Activated T-helper 2 cell treated with anti-CD3 and anti-CD28 coated beads, Interferon-gamma antibody, Interleukin-2, Interleukin-4, amounts not matched to agents 10 μg/mL and 5 μg/mL and 100 μg/mL, durations not matched to agents 14 hours and 24 hours and 36 hours (primary cell): Measurements from ENCODE around the gene G2E3. TPM values are rescaled to one million over a fixed set of nuclear protein-coding genes. Genes with fewer than 3 reads are reported as not detected.

Experiments
- DNase-seq: peaks from one replicate; pipeline ENCODE4 v3.0.0; 2021; ENCODE audit warnings: low spot score
- H3K27ac Mint-ChIP-seq: one replicate; pipeline ENCODE4 v1.8.0; 2021; ENCODE audit warnings: mixed read lengths
- H3K27me3 Mint-ChIP-seq: one replicate; pipeline ENCODE4 v1.8.0; 2021; ENCODE audit warnings: low read depth, mixed read lengths
- H3K36me3 Mint-ChIP-seq: one replicate; pipeline ENCODE4 v1.8.0; 2021; ENCODE audit warnings: low read depth, mixed read lengths
- H3K4me1 Mint-ChIP-seq: one replicate; pipeline ENCODE4 v1.8.0; 2021; ENCODE audit warnings: low read depth, mixed read lengths
- H3K4me3 Mint-ChIP-seq: one replicate; pipeline ENCODE4 v1.8.0; 2021; ENCODE audit warnings: low read depth, mild to moderate bottlenecking, moderate library complexity, mixed read lengths
- H3K9me3 Mint-ChIP-seq: one replicate; pipeline ENCODE4 v1.8.0; 2021; ENCODE audit warnings: mixed read lengths
- intact Hi-C: fragments of 100-400 bp; cut with micrococcal nuclease; formaldehyde crosslinking; loops from one replicate; pipeline ENCODE4 v1.15.1; 2023
- total RNA-seq: library from RNA; stranded (reverse); gene quantifications from 2 replicates; pipeline ENCODE4 v1.2.3, GENCODE V29; 2022

Gene G2E3
- total RNA-seq, 1 donor from 2014 or later: 26.4 TPM

DNA sequence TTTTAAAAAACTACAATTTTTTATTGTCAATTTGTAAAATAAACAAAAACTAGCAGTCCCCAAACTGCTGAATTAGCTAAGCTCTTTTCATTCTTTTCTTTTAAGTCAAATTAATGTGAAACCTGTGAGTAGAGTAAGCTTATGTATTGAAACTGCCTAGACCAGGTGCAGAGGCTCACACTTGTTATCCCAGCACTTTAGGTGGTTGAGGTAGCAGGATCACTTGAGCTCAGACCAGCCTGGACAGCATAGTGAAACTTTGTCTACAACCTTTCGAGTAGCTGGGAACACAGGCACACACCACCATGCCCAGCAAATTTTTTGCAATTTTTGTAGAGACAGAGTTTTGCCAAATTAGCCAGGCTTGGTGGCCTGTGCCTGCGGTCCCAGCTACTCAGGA, 89.5 kb downstream of the G2E3 start:
- no peak for DNase-seq
- no peak overlapping the region for H3K4me3 Mint-ChIP-seq
- H3K27ac Mint-ChIP-seq: no peak overlapping the region
- no peaks in the 10 kb centered on the region for H3K4me1 Mint-ChIP-seq
- H3K9me3 Mint-ChIP-seq: peaks cover 17% of the 10 kb centered on the region
- intact Hi-C loops: no loop called here
- H3K36me3 Mint-ChIP-seq: peaks cover 60% of the 10 kb centered on the region
- H3K27me3 Mint-ChIP-seq: no peaks in the 10 kb centered on the region

DNA sequence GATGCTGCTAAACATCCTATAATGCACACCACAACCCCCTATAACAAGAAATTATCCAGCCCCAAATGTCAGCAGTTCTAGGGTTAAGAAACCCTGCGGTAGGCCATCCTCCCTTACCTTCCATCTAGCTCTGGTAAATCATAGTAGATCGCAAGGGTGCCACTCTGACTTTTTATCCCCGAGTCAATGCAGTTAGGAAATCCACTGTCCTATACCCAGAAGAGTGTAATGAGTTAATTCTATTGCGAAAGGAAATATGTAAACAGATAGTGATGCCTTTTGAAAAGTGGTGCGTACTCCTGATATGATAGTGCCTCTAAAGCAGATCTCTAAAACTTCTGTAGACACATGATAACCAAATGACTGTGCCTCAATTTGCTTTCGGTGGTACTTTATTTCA, 93.0 kb downstream of the G2E3 start:
- Mint-ChIP-seq H3K4me1 (no peaks in the 10 kb centered on the region), H3K27me3 (no peaks in the 10 kb centered on the region), H3K27ac (no peak overlapping the region), H3K4me3 (no peak overlapping the region), H3K36me3 (peaks cover 36% of the 10 kb centered on the region), H3K9me3 (no peaks in the 10 kb centered on the region)
- DNase-seq: no peak
- intact Hi-C loops: no loop called here

DNA sequence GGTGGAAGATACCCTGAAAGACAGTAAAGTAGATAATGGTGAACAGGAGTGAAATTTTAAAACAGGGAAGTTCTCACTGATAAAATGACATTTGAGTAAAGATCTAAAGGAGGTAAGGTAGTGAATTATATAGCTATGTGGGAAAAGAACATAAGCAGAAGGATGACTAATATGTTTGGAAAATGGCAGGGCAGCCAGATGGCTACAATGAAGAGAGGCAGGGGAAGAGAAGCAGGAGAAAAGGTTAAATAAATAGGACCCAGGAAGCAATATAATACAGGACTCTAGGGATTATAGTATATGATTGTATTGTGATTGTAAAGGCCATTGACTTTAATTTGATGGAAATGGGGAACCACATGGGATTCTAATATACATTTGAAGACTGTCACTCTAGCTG, 96.2 kb downstream of the G2E3 start:
- no peak overlapping the region for H3K4me3 Mint-ChIP-seq
- H3K27me3 Mint-ChIP-seq: no peaks in the 10 kb centered on the region
- DNase-seq: no peak
- intact Hi-C loops: no loop called here
- no peaks in the 10 kb centered on the region for H3K9me3 Mint-ChIP-seq
- H3K4me1 Mint-ChIP-seq: no peaks in the 10 kb centered on the region
- no peak overlapping the region for H3K27ac Mint-ChIP-seq
- H3K36me3 Mint-ChIP-seq: peaks cover 32% of the 10 kb centered on the region

DNA sequence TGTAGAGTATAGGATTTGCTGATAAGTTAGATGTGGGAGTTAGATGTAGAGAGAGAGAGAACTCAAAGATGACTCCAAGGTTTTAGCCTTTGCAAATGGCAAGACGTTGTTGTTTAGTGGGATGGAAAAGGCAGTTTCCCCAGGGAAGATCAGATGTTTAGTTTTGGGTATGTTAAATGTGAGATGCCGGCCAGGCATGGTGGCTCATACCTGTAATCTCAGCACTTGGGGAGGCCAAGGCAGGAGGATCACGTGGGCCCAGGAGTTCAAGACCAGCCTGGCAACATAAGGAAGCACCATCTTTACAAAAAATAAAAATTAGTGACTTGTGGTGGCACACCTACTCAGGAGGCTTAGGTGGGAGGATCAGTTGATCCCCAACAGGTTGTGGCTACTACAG, 96.7 kb downstream of the G2E3 start:
- H3K36me3 Mint-ChIP-seq: peaks cover 33% of the 10 kb centered on the region

DNA sequence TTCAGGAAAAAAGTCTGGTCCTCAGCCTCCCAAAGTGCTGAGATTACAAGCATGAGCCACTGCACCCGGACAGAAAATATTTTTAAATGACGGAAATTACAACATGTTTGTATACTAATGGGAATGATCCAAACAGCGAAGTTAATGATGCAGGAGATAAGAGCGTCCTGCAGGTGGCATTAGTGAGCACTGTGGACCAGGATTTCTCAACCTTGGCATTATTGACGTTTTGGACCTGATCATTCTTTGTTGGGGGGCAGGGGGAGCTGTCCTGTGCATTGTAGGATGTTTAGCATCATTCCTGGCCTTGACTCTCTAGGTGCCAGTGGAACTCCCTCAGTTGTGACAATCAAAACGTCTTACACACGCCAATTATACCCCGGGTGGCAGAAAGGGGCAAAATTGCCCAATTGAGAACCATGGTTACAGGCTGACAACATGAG, 97.3 kb downstream of the G2E3 start:
- H3K27ac Mint-ChIP-seq: no peak overlapping the region
- no peak overlapping the region for H3K4me3 Mint-ChIP-seq
- intact Hi-C loops: loop anchor here (2.0 kb wide), 1 partner anchor 251 kb away; no protein-coding TSS in a partner anchor
- H3K9me3 Mint-ChIP-seq: no peaks in the 10 kb centered on the region
- peaks cover 35% of the 10 kb centered on the region for H3K36me3 Mint-ChIP-seq
- H3K4me1 Mint-ChIP-seq: no peaks in the 10 kb centered on the region
- H3K27me3 Mint-ChIP-seq: no peaks in the 10 kb centered on the region
- no peak for DNase-seq

More for the DNA sequence above, 96.7 kb downstream of the G2E3 start:
- H3K27me3 Mint-ChIP-seq: no peaks in the 10 kb centered on the region
- no peak for DNase-seq
- intact Hi-C loops: loop anchor here (2.0 kb wide), 1 partner anchor 251 kb away; no protein-coding TSS in a partner anchor
- H3K4me1 Mint-ChIP-seq: no peaks in the 10 kb centered on the region
- no peak overlapping the region for H3K27ac Mint-ChIP-seq
- no peak overlapping the region for H3K4me3 Mint-ChIP-seq
- H3K9me3 Mint-ChIP-seq: no peaks in the 10 kb centered on the region

DNA sequence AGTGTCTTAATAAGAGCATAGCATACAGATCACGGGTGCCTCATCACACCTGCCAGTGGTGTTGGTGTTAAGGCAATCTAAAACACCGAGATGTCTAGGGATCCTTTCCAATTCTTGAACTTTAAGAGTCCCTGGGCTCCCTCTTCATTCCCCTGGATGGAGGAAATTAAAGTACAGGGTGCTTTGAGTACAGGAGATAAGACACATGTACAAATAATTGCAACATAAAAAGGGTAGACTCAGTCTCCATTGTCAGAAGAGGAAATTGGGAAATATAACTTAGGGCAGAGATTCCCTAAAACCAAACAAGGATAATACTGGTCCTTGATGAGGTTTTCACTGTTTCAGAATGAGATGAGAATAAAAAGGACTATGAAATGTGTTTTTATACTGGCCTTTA, 98.1 kb downstream of the G2E3 start:
- Mint-ChIP-seq H3K4me1 (no peaks in the 10 kb centered on the region), H3K36me3 (peaks cover 32% of the 10 kb centered on the region), H3K27ac (no peak overlapping the region), H3K4me3 (no peak overlapping the region), H3K27me3 (no peaks in the 10 kb centered on the region), H3K9me3 (no peaks in the 10 kb centered on the region)
- intact Hi-C loops: loop anchor here (2.0 kb wide), 1 partner anchor 250 kb away; no protein-coding TSS in a partner anchor
- DNase-seq: no peak

DNA sequence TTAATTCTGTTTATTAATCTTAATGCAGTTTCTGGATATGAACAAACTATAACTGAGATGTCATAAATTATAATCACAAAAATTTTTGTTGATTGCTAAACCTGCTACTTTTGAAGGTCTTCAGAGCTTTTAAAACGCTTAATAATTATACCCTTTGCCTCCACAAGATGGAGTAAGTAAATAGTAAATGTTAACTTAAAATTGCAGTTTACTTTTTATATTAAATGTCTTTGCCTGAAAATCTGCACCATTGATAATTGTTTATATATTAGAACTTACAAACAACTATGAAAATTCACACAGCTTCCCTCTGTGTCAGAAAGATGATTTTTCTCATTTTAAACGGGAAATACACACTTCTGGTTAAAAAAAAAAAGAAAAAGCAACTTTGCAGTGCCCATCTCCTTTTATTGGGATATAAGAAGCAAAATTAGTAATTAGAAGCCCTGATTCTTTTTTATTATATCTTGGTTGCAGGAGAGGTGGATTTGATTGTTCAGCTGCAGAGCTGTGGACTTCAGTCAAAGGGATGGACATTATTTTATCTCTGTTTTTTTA, 98.7 kb downstream of the G2E3 start:
- H3K27me3 Mint-ChIP-seq: no peaks in the 10 kb centered on the region
- no peak overlapping the region for H3K4me3 Mint-ChIP-seq
- intact Hi-C loops: loop anchor here (2.0 kb wide), 1 partner anchor 249 kb away; no protein-coding TSS in a partner anchor
- H3K27ac Mint-ChIP-seq: no peak overlapping the region
- peaks cover 37% of the 10 kb centered on the region for H3K36me3 Mint-ChIP-seq
- no peaks in the 10 kb centered on the region for H3K4me1 Mint-ChIP-seq
- DNase-seq: no peak
- no peaks in the 10 kb centered on the region for H3K9me3 Mint-ChIP-seq

DNA sequence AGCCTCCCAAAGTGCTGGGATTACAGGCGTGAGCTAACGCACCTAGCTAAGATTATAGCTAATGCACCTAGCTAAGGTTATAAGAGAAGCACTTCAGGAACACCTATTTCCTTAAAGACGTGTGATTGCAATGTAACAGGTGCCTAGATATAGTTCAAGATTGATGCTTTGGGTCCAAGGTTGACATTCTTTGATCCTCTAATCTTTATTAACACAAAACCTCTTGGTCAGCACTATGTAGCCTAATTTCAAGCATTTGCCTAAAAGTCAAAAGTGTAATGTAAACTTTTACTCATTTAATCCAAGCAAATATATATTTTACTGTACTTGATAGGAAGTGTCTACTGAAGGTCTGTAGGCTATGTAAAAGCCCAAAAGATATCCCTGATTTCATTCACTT, 99.7 kb downstream of the G2E3 start:
- intact Hi-C loops: no loop called here
- H3K4me1 Mint-ChIP-seq: no peaks in the 10 kb centered on the region
- H3K9me3 Mint-ChIP-seq: no peaks in the 10 kb centered on the region
- H3K27ac Mint-ChIP-seq: no peak overlapping the region
- H3K27me3 Mint-ChIP-seq: no peaks in the 10 kb centered on the region
- DNase-seq: no peak
- H3K4me3 Mint-ChIP-seq: no peak overlapping the region
- H3K36me3 Mint-ChIP-seq: peaks cover 37% of the 10 kb centered on the region

DNA sequence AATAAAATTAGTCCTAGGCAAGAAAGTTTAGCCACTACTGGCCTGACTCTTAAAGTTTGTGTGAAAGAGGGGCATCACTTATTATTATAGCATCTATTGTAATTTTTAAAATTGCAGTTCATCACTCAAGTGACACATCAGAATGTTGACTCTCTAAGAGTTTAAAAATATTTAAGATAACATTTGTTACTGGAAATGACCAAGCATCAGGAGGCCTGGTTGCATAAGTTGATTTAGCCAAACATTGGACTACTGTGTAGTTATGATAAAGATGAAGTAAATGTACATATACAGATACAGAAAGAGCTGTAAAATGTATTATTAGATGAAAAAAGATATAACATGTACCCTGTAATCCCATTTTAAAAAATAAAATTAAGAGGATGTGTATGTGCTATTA, 110.6 kb downstream of the G2E3 start:
- Mint-ChIP-seq H3K27ac (no peak overlapping the region), H3K36me3 (peaks cover 28% of the 10 kb centered on the region), H3K9me3 (peaks cover 16% of the 10 kb centered on the region), H3K4me1 (peaks cover 2% of the 10 kb centered on the region), H3K4me3 (no peak overlapping the region), H3K27me3 (no peaks in the 10 kb centered on the region)
- intact Hi-C loops: no loop called here
- no peak for DNase-seq

Other genes starting within 250 kb of the G2E3 start
- gene SCFD1, start 63.2 kb downstream of the G2E3 start, total RNA-seq: 72.8 and 76.1 TPM in 2 replicates